HG02759 (cell line): Measurements from ENCODE around the gene GGA2.
"Not testable (repeated sequence)": the region's sequence is repeated elsewhere in the genome, so short reads cannot be mapped to it uniquely, and the experiment has no call there.

Experiments
- ATAC-seq: cut with Tn5 transposase; IDR thresholded peaks from one replicate; pipeline ENCODE4 v1.9.1; 2021; ENCODE audit warnings: mild to moderate bottlenecking, moderate library complexity; ENCODE audit not compliant: unreplicated experiment

GGA2 gene, protein sequence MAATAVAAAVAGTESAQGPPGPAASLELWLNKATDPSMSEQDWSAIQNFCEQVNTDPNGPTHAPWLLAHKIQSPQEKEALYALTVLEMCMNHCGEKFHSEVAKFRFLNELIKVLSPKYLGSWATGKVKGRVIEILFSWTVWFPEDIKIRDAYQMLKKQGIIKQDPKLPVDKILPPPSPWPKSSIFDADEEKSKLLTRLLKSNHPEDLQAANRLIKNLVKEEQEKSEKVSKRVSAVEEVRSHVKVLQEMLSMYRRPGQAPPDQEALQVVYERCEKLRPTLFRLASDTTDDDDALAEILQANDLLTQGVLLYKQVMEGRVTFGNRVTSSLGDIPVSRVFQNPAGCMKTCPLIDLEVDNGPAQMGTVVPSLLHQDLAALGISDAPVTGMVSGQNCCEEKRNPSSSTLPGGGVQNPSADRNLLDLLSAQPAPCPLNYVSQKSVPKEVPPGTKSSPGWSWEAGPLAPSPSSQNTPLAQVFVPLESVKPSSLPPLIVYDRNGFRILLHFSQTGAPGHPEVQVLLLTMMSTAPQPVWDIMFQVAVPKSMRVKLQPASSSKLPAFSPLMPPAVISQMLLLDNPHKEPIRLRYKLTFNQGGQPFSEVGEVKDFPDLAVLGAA

DNA sequence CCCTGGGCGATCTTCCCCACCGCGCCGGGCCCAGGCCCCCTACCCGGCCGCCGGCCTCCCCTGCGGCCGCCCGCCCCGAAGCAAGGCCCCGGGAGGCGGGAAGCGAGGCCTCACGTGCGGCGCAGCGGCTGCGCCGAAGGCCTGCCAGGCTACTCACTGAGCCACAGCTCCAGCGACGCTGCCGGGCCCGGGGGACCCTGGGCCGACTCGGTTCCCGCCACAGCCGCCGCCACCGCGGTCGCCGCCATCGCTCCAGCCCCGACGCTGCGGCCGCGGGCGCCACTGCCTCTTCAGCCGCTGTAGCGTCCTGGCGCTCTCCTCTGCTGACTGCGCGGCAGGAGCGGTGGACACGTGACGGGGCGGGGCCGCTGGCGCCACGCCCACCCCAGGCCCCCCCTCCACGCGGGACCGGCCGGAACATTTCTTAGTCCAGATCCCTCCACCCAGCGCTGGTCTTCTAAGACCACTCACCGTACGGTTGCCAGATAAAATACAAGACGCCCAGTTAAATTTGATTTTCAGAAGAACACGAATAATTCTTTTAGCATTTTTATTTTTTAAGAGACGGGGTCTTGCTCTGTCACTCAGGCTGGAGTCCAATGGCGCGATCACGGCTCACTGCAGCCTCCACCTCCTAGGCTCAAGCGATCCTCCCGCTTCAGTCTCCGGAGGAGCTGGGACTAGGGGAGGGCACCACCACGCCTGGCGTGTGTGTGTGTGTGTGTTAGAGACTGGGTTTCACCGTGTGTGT, at the start of gene GGA2:
Gene GGA2 (minus strand): TSS at position 331 of the 751 bp plus-strand sequence. CDS start 83 bp downstream, at position 248.
- peak; percentile 85 for ATAC-seq

DNA sequence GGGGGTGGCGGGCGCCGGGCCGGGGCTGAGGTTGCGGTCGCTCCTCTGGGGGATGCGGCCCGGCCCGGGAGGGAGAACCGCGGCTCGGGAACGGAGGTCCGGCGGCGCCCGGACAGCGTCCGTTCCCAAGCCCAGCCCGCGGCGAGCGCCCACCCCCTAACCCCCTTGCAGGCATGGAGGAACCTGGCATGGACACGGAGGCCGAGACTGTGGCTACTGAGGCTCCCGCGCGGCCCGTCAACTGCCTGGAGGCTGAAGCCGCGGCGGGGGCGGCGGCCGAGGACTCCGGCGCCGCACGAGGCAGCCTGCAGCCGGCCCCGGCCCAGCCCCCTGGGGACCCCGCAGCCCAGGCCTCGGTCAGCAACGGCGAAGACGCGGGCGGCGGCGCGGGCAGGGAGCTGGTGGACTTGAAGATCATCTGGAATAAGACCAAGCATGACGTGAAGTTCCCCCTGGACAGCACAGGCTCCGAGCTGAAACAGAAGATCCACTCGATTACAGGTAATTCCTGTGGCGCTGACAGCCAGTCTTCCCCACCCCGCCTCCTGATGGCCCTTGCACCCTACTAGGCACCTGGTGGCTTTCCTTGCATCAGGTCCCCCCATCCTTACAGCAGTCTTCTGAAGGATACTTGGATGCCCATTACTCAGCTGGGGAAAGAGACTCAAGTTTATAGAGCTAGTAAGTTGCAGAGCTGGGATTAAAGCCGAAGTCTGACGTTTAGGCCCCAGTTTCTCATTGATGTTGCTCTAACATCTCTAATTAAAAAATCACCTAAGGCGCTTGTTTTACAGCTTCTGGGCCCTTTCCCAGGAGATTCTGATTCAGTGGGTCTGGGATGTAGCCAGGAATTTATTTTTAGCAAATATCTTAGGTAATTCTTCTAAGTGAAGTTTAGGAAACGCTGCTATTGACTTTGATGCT, 47.7 kb upstream of the GGA2 start:
- peak; percentile 3 for ATAC-seq

DNA sequence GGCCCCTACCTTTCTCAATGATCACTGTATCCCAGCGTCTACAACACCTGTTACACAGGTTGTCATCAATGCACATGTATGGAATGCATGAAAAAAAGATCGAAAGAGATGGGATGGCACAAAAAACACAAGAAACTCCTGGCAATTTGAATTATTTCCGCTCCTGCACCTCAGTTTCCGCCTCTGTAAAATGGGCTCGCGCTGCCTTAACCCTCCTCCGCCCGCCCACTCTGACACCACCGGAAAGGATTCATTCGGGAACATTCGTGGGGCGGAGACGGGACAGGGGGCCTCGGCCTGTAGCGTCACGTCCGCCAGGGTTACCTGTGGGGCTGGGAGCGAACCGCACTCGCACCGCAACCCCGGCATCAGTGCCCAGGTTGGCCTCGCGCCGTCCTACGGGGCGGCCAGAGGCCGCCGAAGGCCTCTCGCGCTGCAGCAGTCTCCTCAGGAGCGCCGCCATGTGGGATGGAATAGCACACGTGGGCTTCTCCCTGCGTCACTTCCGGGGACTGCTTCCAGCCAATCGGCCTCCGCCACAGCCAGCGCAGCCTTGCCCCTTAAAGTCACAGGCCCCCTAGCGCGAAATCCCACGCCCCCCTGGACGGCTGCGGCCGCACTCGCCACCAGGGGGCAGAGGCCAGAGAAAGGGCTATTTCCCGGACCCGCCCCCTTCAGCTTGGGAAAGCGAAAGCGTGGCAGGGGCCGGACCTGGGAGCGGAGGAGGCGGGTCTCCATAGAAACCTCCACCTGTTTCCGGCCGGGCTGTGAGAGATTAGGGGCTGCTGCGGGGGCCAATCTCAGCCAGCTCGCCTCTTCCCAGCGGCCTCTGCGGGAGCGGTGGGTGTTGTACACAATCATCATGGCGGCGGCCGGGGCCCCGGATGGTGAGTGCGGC, 46.8 kb upstream of the GGA2 start, which contains the start of the genes EARS2 and UBFD1:
Gene EARS2 (minus strand): TSS at position 470 of the 898 bp plus-strand sequence. CDS start 7 bp downstream, at position 463.
Gene UBFD1 (plus strand): TSS at position 847 of the 898 bp plus-strand sequence. CDS start 16 bp downstream, at position 863.
- peak; percentile 91 for ATAC-seq

DNA sequence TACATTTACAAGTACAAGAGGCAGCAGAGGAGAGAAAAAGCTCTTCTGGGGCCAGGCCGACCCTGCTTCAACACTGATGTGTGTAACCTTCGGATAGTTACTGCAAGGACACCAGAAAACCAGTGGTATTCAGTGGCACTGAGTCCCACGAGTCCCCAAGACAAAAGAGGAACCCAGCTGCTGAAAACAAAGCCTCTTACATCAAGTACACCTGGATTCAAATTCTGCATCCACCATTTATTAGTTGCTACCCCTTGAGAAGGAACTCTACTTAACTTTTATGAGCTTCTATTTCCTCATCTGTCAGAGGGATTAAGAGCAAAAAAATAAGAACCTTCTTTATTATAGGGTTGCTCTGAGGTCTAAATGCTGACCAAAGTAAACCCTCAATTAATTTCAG, 44.2 kb upstream of the GGA2 start:
- ATAC-seq: no peak

DNA sequence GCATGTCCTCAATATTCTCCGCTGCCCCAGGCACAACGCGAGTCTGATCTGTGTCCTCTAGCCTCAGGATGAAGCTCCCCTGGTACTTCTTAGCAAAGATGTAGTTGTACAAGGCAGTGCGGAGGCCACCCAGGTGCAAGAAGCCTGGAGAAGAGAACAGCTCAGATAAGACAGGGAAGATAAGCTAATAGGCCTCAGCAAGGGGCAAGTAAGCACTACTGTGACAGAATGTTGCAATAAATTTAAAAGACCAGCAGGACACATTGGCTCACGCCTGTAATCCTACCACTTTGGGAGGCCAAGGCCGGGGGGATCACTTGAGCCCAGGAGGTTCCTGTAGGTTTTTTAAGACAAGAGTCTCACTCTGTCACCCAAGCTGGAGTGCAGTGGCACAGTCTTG, 41.9 kb upstream of the GGA2 start:
- ATAC-seq: no peak

DNA sequence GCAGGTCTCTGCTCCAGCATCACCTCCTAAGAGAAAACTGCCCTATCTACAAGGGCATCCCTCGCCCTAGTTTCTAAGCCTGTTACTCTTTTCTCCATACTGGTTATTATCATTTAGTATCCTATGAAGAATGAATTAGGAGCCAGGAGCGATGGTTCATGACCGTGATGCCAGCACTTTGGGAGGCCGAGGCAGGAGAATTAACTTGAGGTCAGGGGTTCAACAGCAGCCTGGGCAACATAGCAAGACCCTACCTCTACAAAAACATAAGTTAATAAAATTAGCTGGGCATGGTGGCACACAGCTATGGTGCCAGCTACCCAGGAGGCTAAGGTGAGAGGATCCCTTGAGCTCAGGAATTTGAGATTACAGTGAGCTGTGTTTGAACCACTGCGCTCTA, 39.6 kb upstream of the GGA2 start:
- no peak for ATAC-seq

DNA sequence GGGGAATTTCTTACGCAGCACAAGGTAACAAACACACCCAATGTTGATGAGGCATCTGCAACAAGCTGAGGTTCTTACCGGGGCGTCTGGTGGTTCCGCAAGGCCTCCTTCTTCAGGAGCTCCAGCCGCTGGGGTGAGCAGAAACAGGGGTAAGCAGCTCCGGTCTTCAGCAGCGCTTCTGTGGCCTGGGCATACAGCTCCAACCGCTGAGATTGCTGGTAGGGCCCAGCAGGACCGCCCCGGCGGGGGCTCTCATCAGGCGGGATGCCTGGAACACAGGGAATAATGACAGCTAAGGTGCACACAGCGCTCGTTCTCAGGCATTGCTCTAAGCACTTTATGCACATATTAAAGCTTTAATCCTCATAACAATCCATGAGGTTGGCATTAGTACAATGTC, 34.1 kb upstream of the GGA2 start:
- no peak for ATAC-seq

DNA sequence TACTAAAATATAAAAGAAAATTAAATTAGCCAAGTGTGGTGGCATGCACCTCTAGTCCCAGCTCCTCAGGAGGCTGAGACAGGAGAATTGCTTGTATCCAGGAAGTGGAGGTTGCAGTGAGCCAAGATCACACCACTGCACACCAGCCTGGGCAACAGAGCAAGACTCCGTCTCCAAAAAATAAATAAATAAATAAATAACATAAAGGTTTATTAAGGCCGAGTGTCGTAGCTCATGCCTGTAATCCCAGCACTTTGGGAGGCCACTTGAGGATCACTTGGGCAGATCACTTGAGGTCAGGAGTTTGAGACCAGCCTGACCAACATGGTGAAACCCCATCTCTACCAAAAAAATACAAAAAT, 30.5 kb upstream of the GGA2 start:
- ATAC-seq: not testable (repeated sequence)

DNA sequence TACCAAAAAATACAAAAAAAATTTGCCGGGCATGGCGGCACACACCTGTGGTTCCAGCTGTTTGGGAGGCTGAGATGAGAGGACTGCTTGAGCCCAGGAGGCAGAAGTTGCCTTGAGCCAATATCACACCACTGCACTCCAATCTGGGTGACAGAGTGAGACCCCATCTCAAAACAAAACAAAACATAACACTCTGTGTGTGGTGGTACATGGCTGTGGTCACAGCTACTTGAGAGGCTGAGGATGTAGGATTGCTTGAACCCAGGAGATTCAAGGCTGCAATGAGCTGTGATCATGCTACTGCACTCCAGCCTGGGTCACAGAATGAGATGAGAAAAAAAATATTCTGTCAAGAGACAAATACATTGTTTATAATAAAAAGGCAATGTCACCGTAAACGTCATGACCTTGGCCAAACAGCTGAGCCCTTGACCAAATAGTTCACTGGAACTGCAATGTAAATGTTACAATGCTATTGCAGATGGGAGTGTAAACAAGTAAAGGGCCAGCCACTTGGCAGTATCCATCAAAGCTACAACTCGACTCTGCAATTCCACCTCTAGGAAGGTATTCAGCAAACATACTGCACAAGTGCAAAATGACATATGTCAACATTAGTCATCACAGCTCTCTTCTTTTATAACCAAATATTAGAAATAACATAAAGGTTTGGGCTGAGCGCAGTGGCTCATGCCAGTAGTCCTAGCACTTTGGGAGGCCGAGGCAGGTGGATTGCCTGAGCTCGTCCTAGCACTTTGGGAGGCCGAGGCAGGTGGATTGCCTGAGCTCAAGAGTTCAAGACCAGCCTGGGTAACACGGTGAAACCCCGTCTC, 29.9 kb upstream of the GGA2 start:
- no peak for ATAC-seq

DNA sequence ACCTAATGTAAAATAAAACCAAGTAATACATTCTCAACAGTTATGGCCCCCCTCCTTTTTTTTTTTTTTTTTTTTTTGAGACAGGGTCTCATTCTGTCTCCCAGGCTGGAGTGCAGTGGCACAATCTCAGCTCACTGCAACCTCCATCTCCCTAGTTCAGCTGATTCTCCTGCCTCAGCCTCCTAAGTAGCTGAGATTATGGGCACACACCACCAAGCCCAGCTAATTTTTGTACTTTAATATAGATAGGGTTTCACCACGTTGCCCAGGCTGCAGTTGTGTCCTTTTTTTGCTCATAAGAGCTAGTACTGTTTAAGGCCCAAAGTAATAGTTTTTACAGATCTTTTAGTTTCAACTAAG, 28.6 kb upstream of the GGA2 start:
- no peak for ATAC-seq

DNA sequence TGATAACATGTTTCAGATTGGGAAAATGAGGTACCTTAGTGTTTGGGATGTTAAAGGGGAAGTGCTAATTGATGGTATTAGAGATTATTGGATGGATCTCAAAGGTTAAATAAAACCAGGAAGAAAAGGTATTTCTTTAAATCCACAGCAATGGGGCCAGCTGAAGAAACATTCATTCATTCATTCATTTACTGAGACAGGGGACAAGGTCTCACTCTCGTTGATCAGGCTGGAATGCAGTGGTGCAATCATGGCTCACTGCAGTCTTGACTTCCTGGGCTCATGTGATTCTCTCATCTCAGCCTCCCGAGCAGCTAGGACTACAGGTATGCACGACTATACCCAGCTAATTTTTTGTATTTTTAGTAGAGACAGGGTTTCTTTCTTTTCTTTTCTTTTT, 27.1 kb upstream of the GGA2 start:
- no peak for ATAC-seq

DNA sequence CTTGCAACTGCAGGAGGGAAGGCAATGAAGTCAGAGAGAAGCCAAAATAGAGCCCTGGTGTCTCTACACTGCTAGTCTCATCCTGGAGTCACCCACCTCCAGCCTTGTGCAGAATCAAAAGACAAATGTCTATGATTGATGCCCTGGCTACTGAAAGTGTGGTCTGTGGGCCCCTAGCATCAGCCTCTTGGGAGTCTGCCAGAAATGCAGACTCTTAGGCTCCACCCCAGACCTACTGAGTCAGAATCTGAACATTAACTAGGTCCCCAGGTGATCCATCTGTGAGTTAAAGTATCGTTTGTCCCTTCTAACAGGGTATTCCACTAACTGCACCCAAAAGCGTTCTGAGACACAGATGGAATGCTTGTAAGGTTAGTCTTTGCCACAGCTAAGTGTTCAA, 25.6 kb upstream of the GGA2 start:
- ATAC-seq: no peak

DNA sequence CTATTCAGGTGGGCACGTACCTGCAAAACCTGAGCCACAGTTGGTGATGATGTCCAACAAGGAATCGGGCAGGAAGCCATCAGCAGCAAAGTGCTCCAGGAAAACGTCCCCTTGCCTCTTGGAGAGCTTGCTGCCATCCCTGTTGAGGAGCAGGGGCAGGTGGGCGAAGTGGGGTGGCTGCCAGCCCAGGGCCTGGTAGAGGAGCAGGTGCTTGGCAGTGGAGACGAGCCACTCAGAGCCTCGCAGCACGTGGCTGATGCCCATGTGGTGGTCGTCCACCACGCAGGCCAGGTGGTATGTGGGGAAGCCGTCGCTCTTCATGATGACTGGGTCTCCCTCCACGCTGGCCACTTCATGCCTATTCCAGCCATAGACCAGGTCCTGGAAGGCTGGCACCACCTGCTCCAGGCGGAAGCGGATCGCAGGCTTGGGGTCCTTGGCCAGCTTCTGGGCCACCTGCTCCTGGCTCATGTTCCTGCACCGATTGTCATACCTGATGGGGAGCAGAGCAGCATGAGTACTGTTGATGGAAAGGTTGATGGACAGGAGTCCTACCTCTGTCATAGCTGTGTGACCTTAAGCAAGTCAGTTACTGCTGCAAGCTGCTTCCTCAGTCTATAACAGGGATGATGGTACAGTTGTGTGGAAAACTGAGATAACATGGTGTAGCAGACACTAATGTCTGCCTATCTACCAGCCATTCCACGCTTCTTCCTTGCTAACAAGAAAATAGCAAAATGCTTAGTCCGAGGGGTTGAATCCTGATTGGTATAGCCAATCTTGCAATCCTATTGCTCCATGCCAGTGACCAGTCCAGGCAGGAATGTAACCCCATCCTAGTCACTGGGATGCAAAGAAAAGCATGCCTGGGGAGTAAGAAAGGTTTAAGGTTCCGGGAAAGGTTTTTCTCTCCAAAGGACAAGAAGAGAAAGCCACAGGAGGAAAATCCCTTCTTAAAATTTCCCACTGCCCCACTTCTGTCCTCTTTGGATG, 24.9 kb upstream of the GGA2 start:
- no peak for ATAC-seq

DNA sequence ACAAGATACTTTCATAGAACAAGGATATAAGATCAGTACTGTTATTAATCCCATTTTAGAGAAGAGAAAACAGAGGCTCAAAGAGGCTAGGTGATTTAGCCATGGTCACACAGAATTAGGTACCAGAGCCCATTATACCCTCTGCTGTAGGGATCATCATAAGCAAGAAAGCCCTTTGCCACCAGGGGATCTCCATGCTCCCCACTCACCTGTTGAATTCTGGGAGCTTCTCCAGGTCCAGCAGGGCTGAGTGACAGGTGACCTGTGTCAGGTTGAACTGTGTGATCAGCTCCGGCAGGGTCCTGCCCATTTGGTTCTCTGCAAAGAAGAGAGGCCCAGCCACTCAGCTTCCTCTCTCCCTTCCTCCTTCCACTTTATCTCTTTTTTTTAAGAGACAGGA, 22.2 kb upstream of the GGA2 start:
- no peak for ATAC-seq

DNA sequence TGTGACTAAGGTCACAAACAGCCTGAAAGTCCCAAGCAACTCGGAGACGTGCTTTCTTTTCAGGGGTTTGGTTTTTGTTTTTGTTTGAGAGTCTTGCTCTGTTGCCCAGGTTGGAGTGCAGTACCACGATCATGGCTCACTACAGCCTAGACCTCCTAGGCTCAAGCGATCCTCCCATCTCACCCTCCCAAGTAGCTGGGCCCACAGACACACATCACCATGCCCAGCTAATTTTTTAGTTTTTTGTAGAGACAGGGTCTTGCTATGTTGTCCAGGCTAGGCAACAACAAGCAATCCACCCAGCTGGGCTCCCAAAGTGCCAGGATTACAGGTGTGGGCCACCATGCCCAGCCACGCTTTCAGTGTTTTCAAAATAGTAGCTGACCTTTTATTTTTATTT, 19.8 kb upstream of the GGA2 start:
- ATAC-seq: no peak

DNA sequence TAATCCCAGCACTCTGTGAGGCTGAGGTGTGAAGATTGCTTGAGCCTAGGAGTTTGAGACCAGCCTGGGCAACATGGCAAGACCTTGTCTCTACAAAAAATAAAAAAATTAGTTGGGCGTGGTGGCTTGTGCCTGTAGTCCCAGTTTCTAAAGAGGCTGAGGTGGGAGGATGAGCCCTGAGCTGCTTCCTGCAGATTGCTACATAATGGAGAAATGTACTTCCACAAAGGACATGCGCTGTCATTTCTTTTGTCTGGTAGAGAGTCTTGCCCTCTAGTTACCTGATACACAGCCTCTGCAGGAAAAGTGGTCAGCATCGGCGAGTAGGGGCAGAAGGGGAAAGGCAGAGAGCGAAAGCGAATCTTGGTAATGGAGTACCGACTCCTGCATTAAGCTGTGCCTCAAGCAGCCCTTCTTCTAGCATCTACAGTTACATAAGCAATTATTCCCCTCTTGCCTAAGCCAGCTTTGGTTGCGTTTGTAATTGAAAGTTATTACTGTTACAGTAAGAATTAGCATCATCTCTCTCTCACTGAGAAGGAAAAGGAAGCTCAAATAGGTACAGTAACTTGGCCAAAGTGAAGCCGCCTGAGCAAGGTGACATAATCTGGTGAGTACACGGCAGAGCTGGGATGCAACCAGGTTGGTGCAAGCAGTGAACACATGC, 18.5 kb upstream of the GGA2 start:
- no peak for ATAC-seq
